H4 (cell line): ENCODE data around the gene TYSND1. TPM values are rescaled to one million over a fixed set of nuclear protein-coding genes. Genes with fewer than 3 reads are reported as not detected.
"Not testable (repeated sequence)": the region's sequence is repeated elsewhere in the genome, so short reads cannot be mapped to it uniquely, and the experiment has no call there.

Source experiments
- DNase-seq: peaks from one replicate; pipeline ENCODE4 v3.0.0-alpha.2; 2015; ENCODE audit warnings: low spot score
- total RNA-seq: library from RNA; depleted of rRNA; stranded (reverse); fragments of >200 nt; shearing (Covaris generic); gene quantifications from 2 replicates; pipeline ENCODE4 v1.2.3, GENCODE V29; 2014

Gene TYSND1
- total RNA-seq, 1 experiment from 2014 or later, result 9.2 TPM

DNA sequence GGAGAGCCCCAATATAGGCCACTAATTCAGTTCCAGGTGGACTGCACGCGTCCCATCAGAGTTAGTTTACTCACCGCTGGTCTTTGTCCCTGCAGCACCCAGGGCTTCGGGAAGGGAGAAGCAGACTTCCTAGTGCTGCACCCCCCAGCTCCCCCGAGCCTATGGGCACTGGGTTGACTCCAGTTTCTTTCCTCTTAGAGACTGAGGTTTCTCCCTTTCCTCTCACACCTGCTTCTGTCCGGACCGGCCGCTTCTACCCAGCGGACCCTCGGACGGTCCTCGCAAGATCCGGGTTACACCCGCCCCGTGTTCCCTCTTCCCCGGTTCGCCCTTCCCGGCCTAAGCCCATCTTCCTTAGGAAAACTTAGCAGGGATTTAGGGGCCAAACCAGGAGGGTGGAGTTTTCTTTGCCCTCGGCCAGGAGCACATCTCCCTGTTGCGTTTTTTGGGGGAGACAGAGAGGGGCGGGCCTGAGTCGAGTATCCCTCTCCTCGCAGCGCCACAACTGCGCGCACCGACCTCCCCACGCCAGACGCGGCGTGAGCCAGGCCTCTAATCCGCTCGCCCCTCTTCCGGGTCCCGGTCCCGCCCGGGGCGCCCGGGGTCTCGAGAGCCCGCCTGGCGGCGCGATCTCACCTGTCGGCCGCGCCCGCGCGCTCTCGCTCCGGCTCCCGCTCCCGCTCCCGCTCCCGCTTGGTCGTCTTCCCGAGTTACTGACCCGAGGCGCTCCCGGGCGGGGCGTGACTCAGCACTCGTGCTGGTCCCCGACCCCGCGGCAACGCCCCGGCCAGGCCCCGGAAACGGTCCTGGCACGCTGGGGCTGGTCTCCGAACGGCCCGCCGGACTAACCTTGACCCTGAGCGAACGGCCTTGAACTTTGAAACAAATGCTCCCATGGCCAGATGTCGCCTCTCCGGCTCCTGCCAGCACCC is 14.1 kb downstream of the TYSND1 start, which contains the start of gene AIFM2:
AIFM2 (minus strand) TSS at position 728 of the 932 bp plus-strand sequence. CDS start 8,741 bp downstream, outside the sequence.
- peak; percentile 63 for DNase-seq

DNA sequence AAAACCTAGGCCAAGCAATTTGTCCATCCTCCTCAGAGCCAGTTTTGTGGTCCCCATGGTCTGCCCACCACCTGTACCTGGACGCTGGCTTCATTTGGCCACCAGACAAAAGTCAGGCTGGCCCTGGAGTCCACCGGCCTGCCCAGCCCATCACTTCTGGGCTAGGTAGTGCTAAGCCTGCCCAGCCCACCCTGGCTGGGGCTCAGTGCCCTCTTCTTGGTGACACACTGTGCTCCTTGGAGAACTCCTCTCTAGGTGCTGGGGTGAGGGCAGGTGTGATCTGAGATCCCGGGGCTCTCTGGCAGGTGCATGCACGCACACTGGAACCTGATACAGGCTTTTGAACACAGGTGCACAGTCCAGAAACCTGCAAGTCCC is 15.0 kb downstream of the TYSND1 start:
- DNase-seq, result no peak

DNA sequence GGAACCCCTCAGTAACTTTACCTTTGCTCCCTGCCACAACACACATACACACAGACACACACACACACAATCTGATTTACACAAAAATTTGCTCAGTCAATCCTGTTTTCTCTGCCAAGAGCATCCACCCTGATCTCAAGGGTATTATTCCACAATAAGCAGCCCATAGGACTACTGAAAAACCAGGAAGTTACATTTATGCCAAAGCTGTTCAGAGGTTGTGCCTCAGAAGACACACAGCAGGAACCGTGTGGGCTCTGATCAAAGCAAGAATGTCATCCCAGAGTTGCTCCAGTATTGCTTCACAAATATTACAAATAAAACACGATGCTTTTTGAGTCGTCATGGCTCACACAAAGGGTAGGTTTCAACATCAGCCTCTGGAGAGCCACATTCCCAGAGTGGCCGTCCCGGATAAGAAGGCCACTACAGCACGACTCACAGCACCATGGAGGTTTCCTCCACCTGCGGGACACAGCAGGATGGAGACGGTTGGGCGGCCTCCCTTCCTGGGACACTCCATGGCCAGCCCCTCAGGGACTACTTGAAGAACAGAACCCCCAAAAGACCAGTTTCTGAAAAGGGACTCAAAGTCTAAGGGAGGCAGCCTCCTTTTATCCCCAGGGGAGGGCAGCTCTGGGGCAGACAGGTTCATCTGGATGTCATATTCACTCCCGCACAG is 15.5 kb downstream of the TYSND1 start:
- no peak for DNase-seq

DNA sequence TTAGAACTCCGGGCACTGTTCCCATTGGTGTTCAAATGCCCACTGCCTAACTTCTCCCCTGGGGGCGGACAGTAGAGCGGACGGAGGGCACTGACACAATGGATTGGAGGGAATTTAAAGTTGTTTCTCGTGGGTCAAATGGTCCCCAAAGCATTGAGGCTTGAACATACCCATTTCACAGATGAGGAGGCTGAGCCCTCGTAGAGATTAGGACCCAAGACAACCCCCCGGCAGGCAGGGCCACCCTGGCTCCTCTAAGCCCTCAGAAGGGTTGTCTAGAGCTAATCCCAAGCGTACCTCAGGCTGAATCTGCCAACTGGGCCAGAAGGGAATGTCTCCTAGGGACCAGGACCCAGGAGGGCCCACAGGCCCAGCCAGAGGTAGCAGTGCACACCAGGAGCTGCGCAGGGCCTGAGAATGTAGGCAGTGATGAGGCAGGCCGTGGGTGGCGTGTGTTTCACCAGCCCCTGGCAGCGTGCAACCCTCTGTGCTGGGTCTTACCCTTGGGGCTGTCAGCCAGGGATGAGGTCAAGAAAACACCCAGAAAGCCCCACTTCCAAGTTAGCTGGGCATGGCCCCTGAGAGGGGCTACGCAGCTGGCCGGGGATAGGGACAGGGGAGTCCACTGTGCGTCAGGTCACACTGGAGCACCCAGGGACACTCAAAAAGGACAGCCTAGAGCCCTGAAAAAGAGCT is 19.7 kb downstream of the TYSND1 start:
- DNase-seq, result no peak

DNA sequence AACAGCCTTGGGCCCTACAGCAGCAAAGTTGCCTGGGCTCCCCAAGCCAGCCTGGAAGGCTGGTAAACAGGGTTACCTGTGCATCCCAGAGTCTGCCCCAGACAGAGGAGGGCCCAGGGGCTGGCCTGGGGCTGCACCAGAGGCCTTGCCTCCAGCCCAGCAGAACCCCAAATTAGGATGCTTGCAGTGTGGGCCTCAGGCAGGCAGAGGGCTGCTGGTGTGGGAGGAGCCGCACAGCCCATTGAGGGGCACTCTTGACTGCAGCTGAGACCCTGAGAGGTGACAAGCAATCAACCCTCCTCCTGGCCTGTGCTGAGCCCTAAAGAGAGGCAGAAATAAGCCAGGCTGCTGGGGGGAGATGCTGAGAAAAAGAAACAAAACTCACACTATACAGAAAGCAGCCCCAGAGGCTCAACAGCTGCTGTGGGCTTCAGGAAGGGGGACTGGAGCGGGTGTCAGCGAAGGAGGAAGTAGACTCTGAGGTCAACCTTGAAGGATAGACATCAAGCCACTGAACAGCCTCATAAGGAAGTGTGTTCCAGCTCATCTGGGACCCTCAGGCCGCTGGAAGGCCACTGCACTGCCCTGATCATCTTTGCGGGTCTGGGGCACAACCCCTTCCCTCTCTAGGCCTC is 20.5 kb downstream of the TYSND1 start:
- no peak for DNase-seq

DNA sequence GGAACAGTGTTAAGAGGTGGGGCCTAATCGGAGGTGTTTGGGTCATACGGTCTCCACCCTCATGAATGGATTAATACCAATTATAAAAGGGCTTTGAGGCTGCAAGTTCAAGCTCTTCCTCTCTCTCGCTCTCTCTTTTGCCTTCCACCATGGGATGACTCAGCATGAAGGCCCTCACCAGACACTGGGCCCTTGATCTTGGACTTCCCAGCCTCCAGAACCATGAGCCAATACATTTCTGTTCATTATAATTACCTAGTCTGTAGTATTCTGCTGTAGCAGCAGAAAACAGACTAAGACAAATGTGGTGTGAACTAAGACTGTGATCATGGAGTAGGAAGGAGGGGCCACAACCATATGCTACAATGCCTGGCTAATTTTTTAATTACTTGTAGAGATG is 21.6 kb downstream of the TYSND1 start:
- no peak for DNase-seq

DNA sequence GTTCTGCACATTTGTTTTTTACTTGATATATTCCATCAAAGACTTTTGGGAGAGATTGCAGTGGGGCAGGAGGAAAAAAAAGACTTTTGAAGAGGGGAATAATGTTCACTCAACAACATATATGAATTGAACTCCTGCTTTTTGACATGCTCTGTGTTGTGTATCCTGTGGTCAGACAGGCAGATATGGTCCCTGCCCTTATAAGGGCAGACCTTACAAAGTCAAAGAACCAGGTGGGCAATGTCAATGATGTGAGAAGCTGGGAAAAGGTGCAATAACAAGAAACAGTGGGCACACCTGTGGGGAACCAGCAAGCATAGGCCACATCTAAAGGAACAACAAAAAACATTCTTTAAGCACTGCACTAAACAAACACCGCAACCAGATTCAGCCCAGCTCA is 22.1 kb downstream of the TYSND1 start:
- no peak for DNase-seq

DNA sequence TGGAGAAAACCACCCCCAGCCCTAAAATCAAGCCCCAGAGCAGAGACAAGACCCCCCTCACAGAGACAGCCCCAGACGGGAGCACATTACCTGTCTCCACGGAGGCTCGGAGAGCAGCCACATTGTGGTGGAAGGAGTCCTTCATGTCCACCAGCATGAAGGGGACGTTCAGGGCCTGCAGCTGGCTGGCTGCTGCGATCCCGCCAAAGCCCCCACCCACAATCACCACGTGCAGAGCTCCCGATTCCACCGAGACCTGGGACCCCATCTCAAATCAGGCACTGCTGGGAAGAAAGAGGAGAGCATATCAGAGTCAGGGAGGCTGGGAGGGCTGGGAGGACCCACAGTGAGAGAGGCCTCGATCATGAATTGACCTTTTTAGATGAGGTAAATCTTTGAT is 22.7 kb downstream of the TYSND1 start:
- no peak for DNase-seq

DNA sequence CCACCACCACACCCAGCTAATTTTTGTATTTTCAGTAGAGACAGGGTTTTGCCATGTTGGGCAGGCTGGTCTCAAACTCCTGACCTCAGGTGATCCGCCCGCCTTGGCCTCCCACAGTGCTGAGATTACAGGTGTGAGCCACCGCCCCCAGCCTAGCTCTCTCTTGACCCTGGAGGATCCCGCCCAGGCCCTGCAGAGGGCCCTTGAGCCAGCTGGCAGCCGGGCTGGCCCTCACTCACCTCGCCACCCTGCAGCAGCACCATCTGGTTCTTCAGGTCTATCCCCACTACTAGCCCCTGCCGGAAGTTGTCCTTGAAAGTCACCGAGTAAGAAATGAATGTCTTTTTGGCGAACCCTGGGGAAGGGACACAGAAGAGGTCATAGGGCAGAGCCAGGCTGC is 23.3 kb downstream of the TYSND1 start:
- not testable (repeated sequence) for DNase-seq

DNA sequence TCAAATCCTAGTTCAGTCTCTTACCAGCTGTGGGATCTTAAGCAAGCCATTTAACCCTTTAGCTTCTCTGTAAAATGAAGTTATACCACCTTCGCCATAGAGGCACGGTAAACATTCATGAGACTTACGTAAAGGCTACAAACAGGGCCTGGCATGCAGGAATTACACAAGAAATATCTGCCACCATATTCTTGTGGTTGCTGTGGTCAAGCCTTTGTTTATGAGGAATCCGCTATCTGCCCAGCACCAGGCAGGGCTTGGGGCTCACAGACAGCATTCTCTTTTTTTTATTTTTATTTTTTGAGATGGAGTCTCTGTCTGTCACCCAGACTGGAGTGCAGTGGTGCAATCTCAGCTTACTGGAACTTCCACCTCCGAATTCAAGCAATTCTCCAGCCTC is 23.8 kb downstream of the TYSND1 start:
- peak; percentile 73 for DNase-seq

DNA sequence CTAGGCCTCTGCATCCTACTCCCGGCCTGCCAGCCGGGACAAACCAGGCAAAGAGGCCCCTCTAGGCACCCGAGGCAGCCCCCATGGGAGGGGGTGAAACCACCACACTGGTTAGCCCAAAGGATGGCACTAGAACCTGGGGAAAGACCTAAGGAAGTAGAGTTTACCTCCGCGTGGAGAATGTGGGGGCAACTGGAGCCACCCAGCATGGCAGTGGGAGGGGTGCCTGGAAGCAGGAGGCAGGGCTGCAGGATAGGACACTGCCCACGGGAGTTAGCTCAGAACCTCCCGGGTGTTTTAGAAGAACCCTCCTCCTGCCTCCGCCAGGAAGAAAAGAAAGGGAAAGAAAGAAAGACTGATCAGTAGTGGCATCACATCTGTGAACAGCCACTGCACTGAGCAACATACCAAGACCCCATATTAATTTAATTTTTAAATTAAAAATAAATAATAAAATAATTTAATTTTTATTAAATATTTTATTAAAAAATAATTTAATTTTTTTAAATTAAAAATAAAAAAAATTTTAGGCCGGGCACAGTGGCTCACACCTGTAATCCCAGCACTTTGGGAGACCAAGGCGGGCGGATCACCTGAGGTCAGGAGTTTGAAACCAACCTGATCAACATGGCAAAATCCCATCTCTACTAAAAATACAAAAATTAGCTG is 25.1 kb downstream of the TYSND1 start:
- no peak for DNase-seq

DNA sequence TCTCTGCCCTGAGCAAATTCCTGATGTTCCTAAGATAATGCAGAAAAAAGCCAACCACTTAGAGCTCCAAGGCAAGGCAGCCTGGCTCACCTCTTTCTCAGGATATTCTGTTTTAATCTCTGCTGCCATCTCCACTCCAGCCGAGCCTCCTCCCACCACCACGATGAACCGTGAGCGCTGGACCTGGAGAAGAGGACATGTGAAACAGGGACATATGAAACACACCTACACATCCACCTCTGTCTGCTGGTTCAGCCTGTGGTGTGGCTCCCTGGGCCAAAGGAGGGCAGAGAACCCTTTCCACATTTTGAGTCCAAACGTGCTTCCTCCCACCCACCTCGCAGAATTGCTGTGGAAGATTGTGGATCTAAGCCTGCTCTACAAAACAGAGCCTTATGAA is 26.1 kb downstream of the TYSND1 start:
- no peak for DNase-seq

DNA sequence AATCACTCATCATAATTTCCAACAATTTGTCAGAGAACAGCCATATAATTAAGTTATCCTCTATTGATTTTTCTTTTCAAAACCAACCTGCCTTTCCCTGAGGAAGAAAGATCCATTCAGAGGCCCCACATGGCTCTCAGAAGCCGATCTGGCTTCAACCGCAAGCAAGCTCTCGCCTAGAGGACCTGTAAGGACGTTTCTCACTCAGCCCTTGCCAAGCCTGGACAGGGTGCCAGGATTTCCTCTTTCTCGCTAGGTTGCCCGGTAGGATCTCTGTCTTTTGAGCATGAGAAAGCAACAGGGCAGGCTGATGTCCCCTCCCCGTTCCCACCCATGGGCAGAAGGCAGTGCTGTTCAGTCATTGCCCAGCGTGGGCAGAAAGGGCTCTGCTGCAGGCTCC is 26.9 kb downstream of the TYSND1 start:
- DNase-seq, result no peak

DNA sequence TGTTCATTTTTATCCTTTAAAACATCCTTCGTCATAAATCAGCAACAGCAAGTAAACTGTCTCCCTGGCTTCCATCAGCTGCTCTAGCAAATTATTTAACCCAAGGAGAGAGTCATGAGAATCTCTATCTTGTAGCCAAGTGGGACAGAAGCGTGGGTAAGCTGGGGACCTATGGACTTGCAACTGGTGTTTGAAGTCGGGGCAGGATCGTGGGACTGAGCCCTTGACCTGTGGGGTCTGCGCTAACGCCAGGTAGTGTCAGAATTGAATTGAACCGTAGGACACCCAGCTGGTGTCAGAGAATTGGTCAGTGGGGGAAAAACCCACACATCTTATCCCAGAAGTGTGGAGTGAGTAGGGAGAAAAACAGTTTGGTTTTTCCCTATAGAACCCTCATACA is 27.3 kb downstream of the TYSND1 start:
- DNase-seq, result no peak

DNA sequence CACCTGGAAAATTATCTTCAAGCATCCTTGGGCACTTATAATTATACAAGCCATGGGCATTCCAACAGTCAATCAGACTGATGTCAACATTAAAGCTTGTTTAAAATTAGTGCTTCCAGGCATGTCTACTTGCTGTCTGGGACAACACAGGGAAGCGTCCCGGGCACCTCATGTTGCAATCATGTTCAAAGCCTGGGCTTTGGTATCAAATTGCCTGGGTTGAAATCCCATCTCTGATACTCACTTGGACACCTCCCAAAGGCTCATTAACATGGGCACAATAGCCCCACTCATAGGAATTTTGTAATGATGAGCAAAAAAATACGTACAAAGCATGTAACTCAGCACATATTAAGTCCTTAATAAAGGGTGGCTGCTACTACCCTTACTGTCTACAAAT is 28.3 kb downstream of the TYSND1 start:
- no peak for DNase-seq

DNA sequence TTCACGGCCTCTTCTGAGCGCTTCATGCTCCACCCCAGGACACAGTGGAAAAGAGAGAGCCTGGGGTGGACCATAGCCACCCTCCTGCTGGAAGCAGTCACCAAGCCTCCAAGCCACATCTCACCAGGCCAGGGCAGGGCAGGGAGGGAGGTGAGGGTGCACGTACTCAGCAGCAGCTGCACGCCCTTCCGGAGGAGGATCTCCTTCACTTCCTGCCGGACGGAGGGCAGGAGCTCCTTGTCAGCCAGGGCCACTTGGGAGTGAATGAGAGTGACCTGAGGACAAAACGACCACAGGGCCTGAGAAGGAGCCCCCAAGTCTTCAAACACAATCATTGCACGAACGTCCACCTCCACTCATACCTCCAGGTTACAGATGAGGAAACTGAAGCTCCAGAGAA is 28.9 kb downstream of the TYSND1 start:
- DNase-seq, result no peak

DNA sequence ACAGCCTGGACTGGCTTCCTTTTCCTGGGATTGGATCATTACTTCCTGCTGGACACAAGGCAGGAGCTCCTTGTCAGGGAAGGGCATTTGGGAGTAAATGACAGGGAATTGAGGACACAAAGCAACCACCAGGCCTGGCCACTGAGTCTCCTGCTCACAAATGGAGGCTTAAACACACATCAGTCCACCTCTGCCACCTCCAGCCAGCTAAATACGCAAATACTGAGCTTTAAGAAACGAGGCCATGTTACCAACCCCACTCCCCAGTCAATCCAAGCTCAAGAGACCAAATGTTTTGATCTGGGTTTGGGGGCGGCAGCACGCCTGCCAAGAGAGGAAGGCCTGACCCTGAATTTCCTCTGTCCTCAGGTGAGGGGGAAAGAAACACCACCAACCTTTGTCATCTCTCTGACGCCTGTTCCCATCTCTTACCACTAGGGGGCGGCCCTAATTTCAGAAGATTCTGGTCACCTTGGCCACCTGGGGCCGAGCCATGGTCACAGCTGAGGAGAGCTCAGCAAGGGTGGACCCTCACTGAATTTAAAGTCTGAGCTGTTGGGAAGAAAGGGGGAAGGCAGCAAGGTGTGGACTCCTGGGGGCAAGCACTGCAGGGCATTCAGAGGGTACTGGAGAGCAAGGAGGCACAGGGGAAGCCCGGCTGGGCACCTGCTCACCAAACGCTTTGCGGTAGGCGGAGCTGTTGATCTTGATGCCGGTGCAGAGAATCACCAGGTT is 30.4 kb downstream of the TYSND1 start:
- no peak for DNase-seq

DNA sequence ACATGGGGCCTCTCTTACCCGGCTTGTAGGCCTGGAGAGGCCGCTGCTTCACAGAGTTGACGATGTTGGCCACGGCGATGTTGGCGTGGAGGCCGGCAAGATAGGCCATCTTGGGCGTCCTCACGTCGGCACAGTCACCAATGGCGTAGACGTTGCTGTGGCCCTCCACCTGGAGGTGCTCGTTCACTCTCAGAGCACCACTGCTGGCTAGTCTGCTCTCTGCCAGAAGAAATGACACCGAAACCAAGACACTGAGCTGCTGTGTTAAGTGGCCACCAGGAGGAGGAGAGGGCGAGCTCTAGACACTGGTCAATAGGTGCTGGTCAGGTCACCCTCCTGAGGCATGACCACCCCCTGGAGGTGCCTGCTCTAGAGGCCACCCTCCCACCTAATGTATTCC is 31.6 kb downstream of the TYSND1 start:
- no peak for DNase-seq

DNA sequence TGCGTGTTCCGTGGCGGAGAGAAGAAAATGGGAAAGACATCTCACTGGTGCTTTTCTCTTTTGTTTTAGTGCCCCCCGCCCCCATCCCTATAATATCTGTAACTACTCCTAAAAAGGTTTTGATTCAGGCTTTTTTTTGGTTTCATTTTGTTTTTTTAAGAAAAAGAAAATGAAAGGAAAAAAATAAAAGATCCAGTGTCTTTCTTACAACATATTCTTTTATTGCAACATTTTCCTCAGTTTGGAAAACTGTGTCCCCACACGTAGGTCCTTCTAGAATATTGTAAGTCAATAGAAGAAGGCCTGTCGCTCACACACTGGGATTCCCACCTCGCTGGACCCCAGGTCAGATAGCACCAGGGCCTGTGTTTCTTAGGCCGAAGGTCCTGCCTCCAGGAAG is 34.4 kb downstream of the TYSND1 start:
- DNase-seq, result no peak

DNA sequence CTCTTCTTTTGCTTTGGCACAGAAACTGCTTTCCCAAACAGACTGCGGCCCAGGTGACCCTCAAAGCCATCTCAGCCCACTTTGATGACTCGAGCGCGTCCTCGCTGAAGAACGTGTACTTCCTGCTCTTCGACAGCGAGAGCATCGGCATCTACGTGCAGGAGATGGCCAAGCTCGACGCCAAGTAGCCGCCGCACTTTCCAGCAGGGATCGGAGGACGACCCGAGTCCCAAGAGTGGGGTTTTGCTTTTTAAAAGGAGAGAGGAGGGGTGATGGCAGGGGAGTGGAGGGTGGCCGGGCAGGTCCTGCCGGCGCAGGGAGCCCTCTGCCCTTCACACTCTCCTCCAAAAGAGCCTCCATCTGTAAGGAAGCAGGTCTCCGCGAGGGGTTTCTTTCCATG is 35.0 kb downstream of the TYSND1 start:
- DNase-seq, result no peak
